Activated T-cell treated with anti-CD3 and anti-CD28 coated beads, Interleukin-2, amount 50 U/mL, for 4 hours (primary cell): ENCODE data around the gene EPX. TPM values are rescaled to one million over a fixed set of nuclear protein-coding genes. Genes with fewer than 3 reads are reported as not detected.
"Not testable (repeated sequence)": the region's sequence is repeated elsewhere in the genome, so short reads cannot be mapped to it uniquely, and the experiment has no call there.

Experiments
- ATAC-seq, 2 donors: fragments of 200-7000 bp; cut with Tn5 transposase; one replicate each; pipeline ENCODE4 v1.10.0; 2021
- DNase-seq: peaks from one replicate; pipeline ENCODE4 v3.0.0-alpha.2; 2020
- H3K27me3 Mint-ChIP-seq: one replicate; pipeline ENCODE4 v1.8.0; 2021; ENCODE audit warnings: low read depth, mixed read lengths
- H3K36me3 Mint-ChIP-seq: one replicate; pipeline ENCODE4 v1.8.0; 2022; ENCODE audit warnings: mixed read lengths; ENCODE audit not compliant: insufficient read depth
- H3K4me1 Mint-ChIP-seq: one replicate; pipeline ENCODE4 v1.8.0; 2021; ENCODE audit warnings: low read depth, mixed read lengths
- H3K4me3 Mint-ChIP-seq: one replicate; pipeline ENCODE4 v1.8.0; 2021; ENCODE audit warnings: mild to moderate bottlenecking, moderate library complexity, mixed read lengths
- H3K9me3 Mint-ChIP-seq: one replicate; pipeline ENCODE4 v1.8.0; 2021; ENCODE audit warnings: mixed read lengths
- total RNA-seq, 3 donors: library from RNA; stranded (reverse); gene quantifications; one replicate each; pipeline ENCODE4 v1.2.1, GENCODE V29; 2021

EPX gene, protein sequence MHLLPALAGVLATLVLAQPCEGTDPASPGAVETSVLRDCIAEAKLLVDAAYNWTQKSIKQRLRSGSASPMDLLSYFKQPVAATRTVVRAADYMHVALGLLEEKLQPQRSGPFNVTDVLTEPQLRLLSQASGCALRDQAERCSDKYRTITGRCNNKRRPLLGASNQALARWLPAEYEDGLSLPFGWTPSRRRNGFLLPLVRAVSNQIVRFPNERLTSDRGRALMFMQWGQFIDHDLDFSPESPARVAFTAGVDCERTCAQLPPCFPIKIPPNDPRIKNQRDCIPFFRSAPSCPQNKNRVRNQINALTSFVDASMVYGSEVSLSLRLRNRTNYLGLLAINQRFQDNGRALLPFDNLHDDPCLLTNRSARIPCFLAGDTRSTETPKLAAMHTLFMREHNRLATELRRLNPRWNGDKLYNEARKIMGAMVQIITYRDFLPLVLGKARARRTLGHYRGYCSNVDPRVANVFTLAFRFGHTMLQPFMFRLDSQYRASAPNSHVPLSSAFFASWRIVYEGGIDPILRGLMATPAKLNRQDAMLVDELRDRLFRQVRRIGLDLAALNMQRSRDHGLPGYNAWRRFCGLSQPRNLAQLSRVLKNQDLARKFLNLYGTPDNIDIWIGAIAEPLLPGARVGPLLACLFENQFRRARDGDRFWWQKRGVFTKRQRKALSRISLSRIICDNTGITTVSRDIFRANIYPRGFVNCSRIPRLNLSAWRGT
- not detected for total RNA-seq

DNA sequence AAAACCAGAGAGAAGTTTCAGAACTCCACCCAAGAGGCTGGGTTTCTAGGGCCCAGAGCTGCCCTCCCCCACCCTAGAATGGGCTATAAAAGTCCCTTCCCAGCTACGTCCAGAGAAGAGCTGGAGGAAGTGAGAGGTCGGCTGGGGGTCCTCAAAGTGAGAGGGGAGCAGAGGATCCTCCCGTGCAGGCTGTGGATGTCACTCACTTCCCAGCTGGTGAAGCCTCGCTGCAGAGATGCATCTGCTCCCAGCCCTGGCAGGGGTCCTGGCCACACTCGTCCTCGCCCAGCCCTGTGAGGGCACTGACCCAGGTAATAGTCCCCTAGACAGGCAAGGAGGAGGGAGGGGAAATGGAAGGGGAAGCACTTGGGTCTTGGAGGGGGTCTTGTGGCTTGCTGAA lies at the start of gene EPX:
Gene EPX, plus strand, starts transcription at position 115 of the 400 bp plus-strand sequence. Its CDS starts 121 bp downstream, at position 236.
- H3K4me1 Mint-ChIP-seq, result no peaks in the 10 kb centered on the region
- DNase-seq (no peak), ATAC-seq (no peak)
- H3K9me3 Mint-ChIP-seq, result no peaks in the 10 kb centered on the region
- H3K4me3 Mint-ChIP-seq, result no peak within 1 kb of the TSS
- no peaks in the 10 kb centered on the region for H3K36me3 Mint-ChIP-seq
- H3K27me3 Mint-ChIP-seq, result peaks cover 16% of the 10 kb centered on the region

DNA sequence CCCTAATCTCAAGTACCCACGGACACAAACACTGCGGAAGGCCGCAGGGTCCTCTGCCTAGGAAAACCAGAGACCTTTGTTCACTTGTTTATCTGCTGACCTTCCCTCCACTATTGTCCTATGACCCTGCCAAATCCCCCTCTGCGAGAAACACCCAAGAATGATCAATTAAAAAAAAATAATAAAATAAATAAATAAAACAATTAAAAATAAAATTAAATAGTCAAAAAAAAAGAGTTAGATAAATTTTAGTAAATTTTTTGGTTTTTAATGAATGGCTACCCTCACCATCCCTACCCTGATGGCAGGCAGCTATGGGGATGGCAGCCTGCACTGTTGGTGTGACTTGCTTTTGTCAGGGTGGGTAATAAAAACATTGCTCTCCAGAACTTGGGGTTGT lies 49.2 kb upstream of the EPX start:
- DNase-seq, H3K27me3 Mint-ChIP-seq, H3K4me1 Mint-ChIP-seq, ATAC-seq, H3K4me3 Mint-ChIP-seq: not testable (repeated sequence)
- peaks cover 17% of the 10 kb centered on the region for H3K36me3 Mint-ChIP-seq
- H3K9me3 Mint-ChIP-seq, result peaks cover 37% of the 10 kb centered on the region

DNA sequence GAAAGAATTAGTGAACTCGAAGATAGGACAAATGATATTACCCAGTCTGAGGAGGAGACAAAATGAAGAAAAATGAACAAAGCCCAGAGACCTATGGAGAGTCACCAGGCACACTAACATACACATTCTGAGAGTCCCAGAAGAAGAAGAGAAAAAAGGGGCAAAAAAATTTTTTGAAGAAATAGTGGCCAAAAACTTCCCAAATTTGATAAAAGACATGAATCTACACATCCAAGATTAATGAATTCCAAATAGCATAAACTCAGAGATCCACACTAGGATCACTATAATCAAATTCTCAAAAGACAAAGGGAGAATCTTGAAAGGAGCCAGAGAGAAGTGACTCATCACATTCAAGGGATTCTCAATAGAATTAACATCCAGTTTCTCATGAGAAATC lies 47.7 kb upstream of the EPX start:
- DNase-seq, result no peak
- Mint-ChIP-seq H3K9me3 (peaks cover 37% of the 10 kb centered on the region), H3K4me3 (no peak overlapping the region), H3K4me1 (peaks cover 16% of the 10 kb centered on the region), H3K27me3 (peaks cover 3% of the 10 kb centered on the region), H3K36me3 (peaks cover 19% of the 10 kb centered on the region)
- ATAC-seq, result no peak

DNA sequence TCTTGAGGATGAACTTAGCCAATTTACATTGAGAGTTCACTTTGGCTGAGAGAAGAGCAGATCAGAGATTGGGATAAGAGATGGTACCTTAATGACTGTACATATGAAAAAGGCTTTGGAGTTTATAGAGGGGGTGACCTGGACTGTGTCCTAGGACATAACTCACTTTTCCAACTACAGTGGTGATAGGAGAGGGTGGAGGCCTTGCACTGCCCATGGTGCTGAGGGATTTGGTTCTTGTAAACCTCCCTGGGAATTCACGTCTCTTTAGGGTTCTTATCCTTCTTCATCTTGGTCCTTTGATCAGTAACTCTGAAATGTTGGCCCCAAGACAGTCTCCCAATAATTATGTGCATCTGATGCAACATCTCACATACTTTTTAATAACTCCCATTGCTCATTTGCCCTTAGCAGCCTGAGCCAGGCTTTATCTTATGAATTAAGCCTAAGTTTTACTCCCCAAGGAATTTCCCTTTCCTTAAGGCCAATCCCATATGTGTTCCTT lies 44.5 kb upstream of the EPX start, which contains the start of gene OR4D1:
Gene OR4D1, plus strand, starts transcription at position 455 of the 505 bp plus-strand sequence. CDS start 6,770 bp downstream, outside the sequence.
- H3K4me3 Mint-ChIP-seq, result no peak within 1 kb of the TSS
- ATAC-seq, result no peak
- H3K27me3 Mint-ChIP-seq, result peaks cover 2% of the 10 kb centered on the region
- H3K36me3 Mint-ChIP-seq, result peaks cover 19% of the 10 kb centered on the region
- DNase-seq, result no peak
- H3K9me3 Mint-ChIP-seq, result peaks cover 37% of the 10 kb centered on the region
- peaks cover 37% of the 10 kb centered on the region for H3K4me1 Mint-ChIP-seq

DNA sequence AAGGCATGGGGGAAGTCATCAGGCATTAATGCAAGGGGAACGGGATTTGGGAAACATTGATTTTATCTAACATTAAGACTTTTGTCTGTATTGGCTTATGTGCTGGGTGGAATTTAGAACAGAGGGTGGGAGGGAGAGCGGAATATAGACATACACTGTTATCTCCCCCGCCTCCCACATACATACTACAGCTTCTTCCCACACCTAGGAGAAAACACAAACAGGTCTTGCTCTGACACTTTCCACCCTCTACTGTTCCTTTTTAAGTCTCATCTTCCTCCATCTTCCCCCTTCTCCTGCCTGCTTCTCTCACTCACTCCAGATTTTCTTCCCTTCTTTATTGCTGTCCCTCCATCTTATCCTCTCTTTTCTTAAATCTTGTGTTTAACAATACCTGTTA lies 43.9 kb upstream of the EPX start:
- peaks cover 19% of the 10 kb centered on the region for H3K36me3 Mint-ChIP-seq
- H3K9me3 Mint-ChIP-seq, result peaks cover 36% of the 10 kb centered on the region
- peaks cover 2% of the 10 kb centered on the region for H3K27me3 Mint-ChIP-seq
- ATAC-seq (no peak), DNase-seq (no peak)
- no peak overlapping the region for H3K4me3 Mint-ChIP-seq
- peaks cover 43% of the 10 kb centered on the region for H3K4me1 Mint-ChIP-seq

DNA sequence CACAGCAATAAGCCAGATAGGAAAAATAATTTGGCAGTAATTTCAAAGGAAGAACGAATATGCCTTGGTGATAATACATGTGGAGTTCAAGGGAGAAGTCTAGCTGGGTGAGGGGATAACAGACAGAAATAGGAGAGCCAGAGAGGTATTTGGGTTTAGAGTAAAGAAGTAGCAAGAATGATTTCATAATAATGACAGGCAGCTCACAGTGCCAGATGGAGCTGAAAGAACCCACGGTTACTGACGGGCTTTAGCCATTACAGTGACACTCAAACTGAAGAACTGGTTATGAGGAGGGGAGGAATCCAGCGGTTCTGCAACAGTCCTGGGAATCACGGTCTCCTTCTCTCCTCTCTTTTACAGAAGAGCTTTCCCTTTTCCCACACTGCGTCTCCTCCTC lies 42.1 kb upstream of the EPX start:
- Mint-ChIP-seq H3K36me3 (peaks cover 8% of the 10 kb centered on the region), H3K4me3 (no peak overlapping the region), H3K4me1 (peaks cover 59% of the 10 kb centered on the region), H3K9me3 (peaks cover 21% of the 10 kb centered on the region), H3K27me3 (peaks cover 2% of the 10 kb centered on the region)
- DNase-seq, result no peak
- no peak for ATAC-seq

DNA sequence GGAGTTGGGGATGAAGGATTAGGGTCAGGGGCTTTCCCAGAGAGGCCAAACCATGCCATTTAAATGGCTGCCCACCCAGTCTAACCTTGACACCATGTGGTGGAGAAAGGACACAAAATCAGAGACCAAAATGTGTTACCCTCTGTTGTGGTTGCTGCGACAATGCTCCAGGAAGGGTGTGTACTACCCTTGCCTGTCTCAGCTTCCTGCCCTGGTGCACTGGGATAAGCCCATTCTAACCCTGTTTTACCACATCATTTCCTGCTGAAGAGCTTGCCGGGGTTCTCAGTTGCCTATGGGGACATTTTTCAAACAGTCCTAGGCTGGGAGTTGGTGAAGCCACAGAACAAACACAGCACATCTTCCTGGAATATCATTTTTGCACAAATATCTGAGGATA lies 39.5 kb upstream of the EPX start:
- H3K4me3 Mint-ChIP-seq, result peak overlapping the region; percentile 51
- H3K4me1 Mint-ChIP-seq, result peaks cover 76% of the 10 kb centered on the region
- peak; percentile 18 for DNase-seq
- H3K36me3 Mint-ChIP-seq, result peaks cover 2% of the 10 kb centered on the region
- H3K27me3 Mint-ChIP-seq, result no peaks in the 10 kb centered on the region
- H3K9me3 Mint-ChIP-seq, result no peaks in the 10 kb centered on the region
- peak in 1 of 2 donors; percentile 23 for ATAC-seq

DNA sequence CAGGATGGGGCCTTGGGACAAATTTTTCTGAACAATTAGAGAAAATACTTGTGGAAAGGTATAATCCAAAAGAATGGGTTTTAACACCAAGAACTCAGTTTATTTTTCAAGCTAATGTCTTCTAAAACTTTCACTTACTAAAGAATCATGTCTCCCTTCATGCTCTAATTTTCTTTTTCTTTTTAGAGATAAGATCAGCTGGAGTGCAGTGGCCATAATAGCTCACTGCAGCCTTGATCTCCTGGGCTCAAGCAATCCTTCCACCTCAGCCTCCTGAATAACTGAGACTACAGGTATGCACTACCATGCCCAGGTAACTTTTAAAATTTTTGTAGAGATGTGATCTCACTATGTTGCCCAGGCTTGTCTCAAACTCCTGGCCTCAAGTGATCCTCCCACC lies 38.9 kb upstream of the EPX start:
- peaks cover 2% of the 10 kb centered on the region for H3K36me3 Mint-ChIP-seq
- H3K27me3 Mint-ChIP-seq, result no peaks in the 10 kb centered on the region
- no peak for ATAC-seq
- H3K4me3 Mint-ChIP-seq, result no peak overlapping the region
- peaks cover 78% of the 10 kb centered on the region for H3K4me1 Mint-ChIP-seq
- DNase-seq, result no peak
- no peaks in the 10 kb centered on the region for H3K9me3 Mint-ChIP-seq

DNA sequence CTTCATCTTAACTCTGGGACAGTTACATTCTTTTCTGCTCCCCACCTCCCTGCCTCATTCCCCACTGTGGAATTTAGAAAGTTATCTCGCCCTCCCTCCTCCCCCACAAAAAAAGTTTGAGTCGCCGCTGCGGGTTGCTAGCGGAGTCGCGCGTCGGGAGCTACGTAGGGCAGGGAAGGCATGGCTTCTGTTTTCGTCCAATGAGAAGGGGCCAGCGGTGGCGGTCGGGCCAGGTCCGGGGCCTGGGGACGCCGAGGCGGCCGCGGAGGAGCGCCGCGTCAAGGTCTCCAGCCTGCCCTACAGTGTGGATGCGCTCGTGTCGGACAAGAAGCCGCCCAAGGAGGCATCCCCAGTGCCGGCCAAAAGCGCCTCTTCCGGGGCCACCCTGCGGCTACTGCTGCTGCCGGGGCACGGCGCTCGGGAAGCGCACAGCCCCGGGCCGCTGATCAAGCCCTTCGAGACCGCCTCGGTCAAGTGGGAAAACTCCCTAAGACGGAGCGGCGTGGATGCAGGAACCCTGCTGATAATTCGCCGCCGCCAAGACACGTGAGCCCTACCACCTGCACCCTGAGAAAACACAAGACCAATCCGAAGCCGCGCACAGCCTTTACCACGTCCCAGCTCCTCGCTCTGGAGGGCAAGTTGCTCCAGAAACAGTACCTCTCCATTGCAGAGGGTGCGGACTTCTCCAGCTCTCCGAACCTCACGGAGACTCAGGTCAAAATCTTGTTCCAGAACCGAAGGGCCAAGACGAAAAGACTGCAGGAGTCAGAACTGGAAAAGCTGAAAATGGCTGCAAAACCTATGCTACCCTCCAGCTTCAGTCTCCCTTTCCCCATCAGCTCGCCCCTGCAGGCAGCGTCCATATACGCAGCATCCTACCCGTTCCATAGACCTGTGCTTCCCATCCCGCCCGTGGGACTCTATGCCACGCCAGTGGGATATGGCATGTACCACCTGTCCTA lies 35.4 kb upstream of the EPX start:
- Mint-ChIP-seq H3K4me3 (peak overlapping the region; percentile 87), H3K27me3 (peaks cover 3% of the 10 kb centered on the region), H3K9me3 (peaks cover 4% of the 10 kb centered on the region), H3K4me1 (peaks cover 69% of the 10 kb centered on the region), H3K36me3 (peaks cover 4% of the 10 kb centered on the region)
- ATAC-seq (peak; percentile 92 to 95), DNase-seq (peak; percentile 32)

DNA sequence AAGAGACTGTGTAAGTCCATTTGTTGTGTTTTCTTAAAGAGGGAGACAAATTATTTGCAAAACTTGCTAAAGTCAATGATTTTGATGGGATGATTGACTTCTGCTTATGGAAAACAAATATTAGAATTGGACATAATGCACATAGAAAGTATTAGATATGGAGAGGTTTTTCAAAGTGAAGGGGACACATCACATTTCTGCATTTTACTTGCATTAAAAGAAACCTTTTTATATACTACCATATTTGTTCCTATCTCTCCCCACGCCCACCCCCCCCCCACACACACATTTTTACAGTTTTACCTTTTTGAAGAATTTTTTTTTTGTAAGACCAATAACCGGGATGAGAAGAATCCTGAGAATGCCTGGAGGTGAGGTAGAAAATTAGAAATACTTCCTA lies 34.3 kb upstream of the EPX start:
- Mint-ChIP-seq H3K27me3 (peaks cover 3% of the 10 kb centered on the region), H3K9me3 (peaks cover 4% of the 10 kb centered on the region), H3K36me3 (peaks cover 4% of the 10 kb centered on the region), H3K4me3 (no peak overlapping the region), H3K4me1 (peaks cover 58% of the 10 kb centered on the region)
- ATAC-seq, result no peak
- DNase-seq, result no peak

DNA sequence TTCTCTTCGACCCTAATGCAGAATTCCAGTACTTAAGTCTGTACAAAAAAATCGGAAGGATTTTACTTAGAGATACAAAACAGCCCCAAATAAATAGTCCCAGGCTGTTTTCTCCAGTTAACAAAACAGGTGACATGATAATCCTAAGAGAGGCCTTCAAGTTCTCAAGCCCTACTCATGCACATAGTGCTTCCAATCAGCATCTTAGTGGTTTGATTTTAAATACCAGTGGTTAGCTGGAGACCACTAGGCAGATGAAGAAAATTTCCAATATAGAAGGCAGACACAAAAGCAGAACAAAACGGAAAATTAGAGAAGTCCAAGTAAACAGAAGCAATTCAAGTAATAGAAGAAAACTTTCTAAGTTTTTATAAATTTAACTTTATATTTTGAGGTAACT lies 31.0 kb upstream of the EPX start:
- H3K9me3 Mint-ChIP-seq, result peaks cover 4% of the 10 kb centered on the region
- H3K4me1 Mint-ChIP-seq, result peaks cover 30% of the 10 kb centered on the region
- H3K4me3 Mint-ChIP-seq, result no peak overlapping the region
- ATAC-seq, result no peak
- no peak for DNase-seq
- H3K36me3 Mint-ChIP-seq, result peaks cover 6% of the 10 kb centered on the region
- H3K27me3 Mint-ChIP-seq, result peaks cover 3% of the 10 kb centered on the region

DNA sequence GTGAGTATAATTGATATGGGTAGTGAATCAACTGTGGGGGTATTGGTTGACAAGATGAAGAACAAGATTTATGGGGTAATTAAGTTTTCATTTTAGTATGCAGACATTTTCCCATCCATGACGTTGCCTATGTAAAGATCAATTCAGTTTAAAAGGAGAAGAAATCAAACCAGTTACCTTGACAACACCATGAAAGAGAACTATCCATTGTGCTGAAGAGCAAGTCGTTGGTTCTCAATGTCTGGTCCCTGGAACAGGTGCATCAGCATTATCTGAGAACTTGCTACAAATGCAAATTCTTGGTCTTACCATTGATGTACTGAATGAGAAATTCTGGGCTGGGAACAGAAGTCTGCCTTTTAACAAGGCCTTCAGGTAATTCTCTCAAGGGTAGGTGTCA lies 26.5 kb upstream of the EPX start:
- no peak overlapping the region for H3K4me3 Mint-ChIP-seq
- ATAC-seq, result no peak
- DNase-seq, result no peak
- H3K4me1 Mint-ChIP-seq, result peaks cover 36% of the 10 kb centered on the region
- no peaks in the 10 kb centered on the region for H3K9me3 Mint-ChIP-seq
- no peaks in the 10 kb centered on the region for H3K27me3 Mint-ChIP-seq
- peaks cover 2% of the 10 kb centered on the region for H3K36me3 Mint-ChIP-seq

DNA sequence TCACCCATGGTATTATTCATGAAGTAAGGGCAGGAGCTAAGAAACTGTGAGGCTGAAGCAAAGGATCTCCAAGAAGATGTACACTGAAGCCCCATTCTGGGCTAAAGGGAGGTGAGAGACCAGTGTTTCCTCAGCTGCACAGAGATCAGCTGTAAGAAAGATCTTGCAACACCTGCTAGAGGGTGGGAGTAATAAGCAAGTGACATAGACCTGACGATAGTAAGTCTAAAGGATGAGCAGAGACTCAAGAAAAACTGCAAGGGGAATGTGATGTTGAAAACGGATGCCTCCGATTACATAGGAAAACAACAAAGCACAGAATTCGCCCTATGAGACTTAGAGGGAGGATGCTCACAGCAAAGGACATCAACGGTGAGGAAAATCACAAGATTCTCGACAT lies 25.8 kb upstream of the EPX start, which contains the start of gene OR4D2:
Gene OR4D2, plus strand, starts transcription at position 301 of the 400 bp plus-strand sequence. CDS start 2,674 bp downstream, outside the sequence.
- Mint-ChIP-seq H3K4me3 (no peak within 1 kb of the TSS), H3K36me3 (peaks cover 2% of the 10 kb centered on the region), H3K27me3 (no peaks in the 10 kb centered on the region), H3K9me3 (no peaks in the 10 kb centered on the region), H3K4me1 (peaks cover 41% of the 10 kb centered on the region)
- no peak for ATAC-seq
- DNase-seq, result no peak

DNA sequence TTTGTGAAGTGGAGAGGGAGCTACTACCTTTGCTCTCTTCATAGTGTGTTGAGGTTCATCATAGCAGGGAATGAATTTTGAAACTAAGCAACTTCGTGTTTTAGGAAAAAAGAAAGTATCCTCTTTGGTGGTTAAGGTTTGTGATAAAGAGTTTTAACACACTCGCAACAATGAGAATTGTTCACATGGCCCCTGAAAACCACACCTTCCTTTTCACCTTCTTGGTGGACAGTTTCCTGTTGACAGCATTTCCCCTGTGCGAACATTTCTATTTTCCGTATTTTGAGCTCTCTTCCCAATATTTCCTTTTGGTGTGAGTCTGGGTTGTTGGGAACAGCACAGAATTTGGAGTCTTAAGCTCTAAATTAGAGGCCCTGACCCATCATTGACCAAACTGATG lies 21.9 kb upstream of the EPX start:
- Mint-ChIP-seq H3K4me3 (peak overlapping the region; percentile 7), H3K4me1 (peaks cover 48% of the 10 kb centered on the region), H3K36me3 (no peaks in the 10 kb centered on the region), H3K27me3 (no peaks in the 10 kb centered on the region), H3K9me3 (no peaks in the 10 kb centered on the region)
- no peak for ATAC-seq
- DNase-seq, result no peak
